ENCODE measurements around the gene HNRNPAB. TPM values are rescaled to one million over a fixed set of nuclear protein-coding genes. Genes with fewer than 3 reads are reported as not detected.

Gene HNRNPAB
- total and polyA plus RNA-seq, 4 donors: 33.7 to 66.3 (median 50.4) TPM

DNA sequence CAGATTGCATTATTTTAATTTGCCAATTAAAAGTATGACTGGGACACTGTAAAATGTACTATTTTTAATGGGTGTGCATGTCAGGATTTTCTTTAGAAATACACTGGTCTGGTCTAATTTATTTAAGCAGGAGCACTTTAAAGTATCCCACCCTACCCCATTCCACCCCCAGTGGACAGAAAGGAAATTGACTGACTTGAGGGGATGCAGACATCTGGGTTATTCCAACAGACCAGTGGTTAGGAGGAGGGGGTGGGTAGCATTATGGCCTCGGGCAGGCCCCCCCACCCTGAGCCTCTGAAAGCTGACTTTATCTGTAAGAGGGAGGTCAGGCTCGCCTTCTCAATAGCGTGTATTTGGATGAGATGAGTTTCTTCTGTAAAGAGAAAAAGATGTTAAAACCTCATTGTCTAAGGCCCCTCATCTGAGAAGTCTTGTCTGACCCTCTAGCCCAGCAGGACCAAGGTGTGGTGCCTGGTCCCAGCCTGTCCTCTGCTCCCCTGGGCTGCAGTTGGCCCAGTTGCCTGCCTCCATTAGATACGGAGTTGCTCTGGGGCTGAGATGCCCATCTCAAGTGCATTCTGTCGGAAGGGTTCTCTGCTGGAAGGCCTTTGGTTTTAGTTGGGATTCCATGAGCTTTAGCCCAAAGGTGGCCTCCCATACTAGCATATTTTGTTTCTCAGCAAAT, 4.4 kb downstream of the HNRNPAB start:
- peaks cover 23 to 68% (median 55%) of the 10 kb centered on the region in 4 donors for H3K36me3 ChIP-seq (ENCODE audit: control insufficient read depth in 4 of 4, insufficient read depth in 3 of 4, low read depth in 1 of 4, low read length in 3 of 4)
- H3K4me3 ChIP-seq (ENCODE audit: low read depth in 1 of 3, low read length in 3 of 3): no peak overlapping the region
- DNase-seq (ENCODE audit: low spot score): no peak
- 87% methylated on average over 5 of the region's 5 CpGs for WGBS
- TF ChIP-seq, protein P1, sequence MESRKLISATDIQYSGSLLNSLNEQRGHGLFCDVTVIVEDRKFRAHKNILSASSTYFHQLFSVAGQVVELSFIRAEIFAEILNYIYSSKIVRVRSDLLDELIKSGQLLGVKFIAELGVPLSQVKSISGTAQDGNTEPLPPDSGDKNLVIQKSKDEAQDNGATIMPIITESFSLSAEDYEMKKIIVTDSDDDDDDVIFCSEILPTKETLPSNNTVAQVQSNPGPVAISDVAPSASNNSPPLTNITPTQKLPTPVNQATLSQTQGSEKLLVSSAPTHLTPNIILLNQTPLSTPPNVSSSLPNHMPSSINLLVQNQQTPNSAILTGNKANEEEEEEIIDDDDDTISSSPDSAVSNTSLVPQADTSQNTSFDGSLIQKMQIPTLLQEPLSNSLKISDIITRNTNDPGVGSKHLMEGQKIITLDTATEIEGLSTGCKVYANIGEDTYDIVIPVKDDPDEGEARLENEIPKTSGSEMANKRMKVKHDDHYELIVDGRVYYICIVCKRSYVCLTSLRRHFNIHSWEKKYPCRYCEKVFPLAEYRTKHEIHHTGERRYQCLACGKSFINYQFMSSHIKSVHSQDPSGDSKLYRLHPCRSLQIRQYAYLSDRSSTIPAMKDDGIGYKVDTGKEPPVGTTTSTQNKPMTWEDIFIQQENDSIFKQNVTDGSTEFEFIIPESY (IDR thresholded peaks at IDR 0.05): no peak
- TF ChIP-seq EGR1 (IDR thresholded peaks at IDR 0.05; ENCODE audit: low read depth in 2 of 2) (no peak), GABPA (IDR thresholded peaks at IDR 0.05 in 1 of 2, conservative IDR thresholded peaks at IDR 0.05 in 1 of 2) (no peak), NR2F2 (IDR thresholded peaks at IDR 0.05) (no peak), RXRA (IDR thresholded peaks at IDR 0.05) (no peak), YY1 (IDR thresholded peaks at IDR 0.05) (no peak), SP1 (IDR thresholded peaks at IDR 0.05) (no peak)
- TF ChIP-seq, protein P2, sequence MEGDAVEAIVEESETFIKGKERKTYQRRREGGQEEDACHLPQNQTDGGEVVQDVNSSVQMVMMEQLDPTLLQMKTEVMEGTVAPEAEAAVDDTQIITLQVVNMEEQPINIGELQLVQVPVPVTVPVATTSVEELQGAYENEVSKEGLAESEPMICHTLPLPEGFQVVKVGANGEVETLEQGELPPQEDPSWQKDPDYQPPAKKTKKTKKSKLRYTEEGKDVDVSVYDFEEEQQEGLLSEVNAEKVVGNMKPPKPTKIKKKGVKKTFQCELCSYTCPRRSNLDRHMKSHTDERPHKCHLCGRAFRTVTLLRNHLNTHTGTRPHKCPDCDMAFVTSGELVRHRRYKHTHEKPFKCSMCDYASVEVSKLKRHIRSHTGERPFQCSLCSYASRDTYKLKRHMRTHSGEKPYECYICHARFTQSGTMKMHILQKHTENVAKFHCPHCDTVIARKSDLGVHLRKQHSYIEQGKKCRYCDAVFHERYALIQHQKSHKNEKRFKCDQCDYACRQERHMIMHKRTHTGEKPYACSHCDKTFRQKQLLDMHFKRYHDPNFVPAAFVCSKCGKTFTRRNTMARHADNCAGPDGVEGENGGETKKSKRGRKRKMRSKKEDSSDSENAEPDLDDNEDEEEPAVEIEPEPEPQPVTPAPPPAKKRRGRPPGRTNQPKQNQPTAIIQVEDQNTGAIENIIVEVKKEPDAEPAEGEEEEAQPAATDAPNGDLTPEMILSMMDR (IDR thresholded peaks at IDR 0.05; ENCODE audit: low read depth, low read length, missing input control): no peak
- TF ChIP-seq, protein P3, sequence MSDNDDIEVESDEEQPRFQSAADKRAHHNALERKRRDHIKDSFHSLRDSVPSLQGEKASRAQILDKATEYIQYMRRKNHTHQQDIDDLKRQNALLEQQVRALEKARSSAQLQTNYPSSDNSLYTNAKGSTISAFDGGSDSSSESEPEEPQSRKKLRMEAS (IDR thresholded peaks at IDR 0.05): no peak
- TF ChIP-seq, protein P4, sequence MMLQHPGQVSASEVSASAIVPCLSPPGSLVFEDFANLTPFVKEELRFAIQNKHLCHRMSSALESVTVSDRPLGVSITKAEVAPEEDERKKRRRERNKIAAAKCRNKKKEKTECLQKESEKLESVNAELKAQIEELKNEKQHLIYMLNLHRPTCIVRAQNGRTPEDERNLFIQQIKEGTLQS (IDR thresholded peaks at IDR 0.05): no peak
- H3K27ac ChIP-seq (ENCODE audit: low read depth in 1 of 2, low read length in 2 of 2): no peak overlapping the region
- H3K9me3 ChIP-seq (ENCODE audit: control insufficient read depth in 4 of 4, low read length in 3 of 4): no peaks in the 10 kb centered on the region
- H3K9ac ChIP-seq (ENCODE audit: low read depth in 1 of 2, low read length in 2 of 2): no peak overlapping the region
- no peaks in the 10 kb centered on the region for H3K27me3 ChIP-seq (ENCODE audit: control insufficient read depth in 4 of 4, insufficient read depth in 4 of 4, low read length in 3 of 4)
- peaks cover 17 to 51% (median 43%) of the 10 kb centered on the region in 4 donors for H3K4me1 ChIP-seq (ENCODE audit: control insufficient read depth in 4 of 4, insufficient read depth in 4 of 4, low read length in 3 of 4)

DNA sequence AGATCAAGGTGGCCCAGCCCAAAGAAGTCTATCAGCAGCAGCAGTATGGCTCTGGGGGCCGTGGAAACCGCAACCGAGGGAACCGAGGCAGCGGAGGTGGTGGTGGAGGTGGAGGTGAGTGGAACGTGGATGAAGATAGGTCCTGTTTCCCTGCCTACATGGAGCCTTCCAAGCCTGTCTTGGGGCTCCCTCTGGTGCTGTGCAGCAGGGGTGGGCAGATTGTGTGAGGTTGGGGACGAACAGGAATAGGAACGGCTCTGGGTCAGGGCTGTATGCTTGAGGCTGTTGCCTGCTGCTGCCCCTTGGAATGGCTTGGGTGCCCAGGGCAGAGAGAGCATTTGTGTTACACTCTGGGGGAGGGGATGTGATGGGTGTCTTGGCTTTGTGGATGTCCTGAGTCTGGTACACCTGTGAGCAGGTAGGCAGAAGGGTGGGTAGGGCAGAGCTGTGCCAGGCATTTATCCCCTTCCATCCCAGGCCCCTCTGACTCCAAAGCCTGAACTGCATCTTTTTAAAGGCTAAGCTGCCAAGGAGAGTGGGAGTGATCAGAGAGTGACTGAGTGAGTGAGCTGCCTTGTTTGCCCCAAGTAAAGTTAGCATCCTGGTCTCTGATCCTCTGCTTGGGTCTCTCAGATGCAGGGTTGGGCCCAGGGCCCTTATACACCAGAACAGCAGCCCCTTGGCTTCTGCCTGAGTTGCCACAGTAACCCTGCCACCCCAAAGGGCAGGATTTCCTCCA, 5.2 kb downstream of the HNRNPAB start:
- Histone ChIP-seq H3K9me3 (ENCODE audit: control insufficient read depth in 4 of 4, low read length in 3 of 4) (no peaks in the 10 kb centered on the region), H3K36me3 (ENCODE audit: control insufficient read depth in 4 of 4, insufficient read depth in 3 of 4, low read depth in 1 of 4, low read length in 3 of 4) (peaks cover 24 to 75% (median 55%) of the 10 kb centered on the region in 4 donors), H3K4me1 (ENCODE audit: control insufficient read depth in 4 of 4, insufficient read depth in 4 of 4, low read length in 3 of 4) (peaks cover 21 to 55% (median 48%) of the 10 kb centered on the region in 4 donors), H3K9ac (ENCODE audit: low read depth in 1 of 2, low read length in 2 of 2) (no peak overlapping the region), H3K27ac (ENCODE audit: low read depth in 1 of 2, low read length in 2 of 2) (no peak overlapping the region), H3K4me3 (ENCODE audit: low read depth in 1 of 3, low read length in 3 of 3) (no peak overlapping the region), H3K27me3 (ENCODE audit: control insufficient read depth in 4 of 4, insufficient read depth in 4 of 4, low read length in 3 of 4) (no peaks in the 10 kb centered on the region)
- 92% methylated on average over 8 of the region's 8 CpGs for WGBS
- no peak for TF ChIP-seq NR2F2 (IDR thresholded peaks at IDR 0.05)
- TF ChIP-seq JUND (IDR thresholded peaks at IDR 0.05): no peak
- no peak for TF ChIP-seq EGR1 (IDR thresholded peaks at IDR 0.05; ENCODE audit: low read depth in 2 of 2)
- TF ChIP-seq RXRA (IDR thresholded peaks at IDR 0.05): no peak
- TF ChIP-seq FOXA1 (IDR thresholded peaks at IDR 0.05): no peak
- TF ChIP-seq FOXA2 (IDR thresholded peaks at IDR 0.05): no peak
- no peak for TF ChIP-seq HNF4A (conservative IDR thresholded peaks at IDR 0.05)
- TF ChIP-seq SP1 (IDR thresholded peaks at IDR 0.05): no peak
- TF ChIP-seq, protein P4 (IDR thresholded peaks at IDR 0.05): no peak
- TF ChIP-seq, protein P3 (IDR thresholded peaks at IDR 0.05): no peak
- TF ChIP-seq, protein P2 (IDR thresholded peaks at IDR 0.05; ENCODE audit: low read depth, low read length, missing input control): no peak
- no peak for DNase-seq (ENCODE audit: low spot score)
